LNCAP (cell line): ENCODE results near the gene MACROD1.

Experiments
- TF ChIP-seq, protein P1 (sequence below): fragments of 450-650 bp; IDR thresholded peaks from 2 replicates; pipeline ENCODE4 v1.5.1; 2017; ENCODE audit warnings: mild to moderate bottlenecking

Gene MACROD1

DNA sequence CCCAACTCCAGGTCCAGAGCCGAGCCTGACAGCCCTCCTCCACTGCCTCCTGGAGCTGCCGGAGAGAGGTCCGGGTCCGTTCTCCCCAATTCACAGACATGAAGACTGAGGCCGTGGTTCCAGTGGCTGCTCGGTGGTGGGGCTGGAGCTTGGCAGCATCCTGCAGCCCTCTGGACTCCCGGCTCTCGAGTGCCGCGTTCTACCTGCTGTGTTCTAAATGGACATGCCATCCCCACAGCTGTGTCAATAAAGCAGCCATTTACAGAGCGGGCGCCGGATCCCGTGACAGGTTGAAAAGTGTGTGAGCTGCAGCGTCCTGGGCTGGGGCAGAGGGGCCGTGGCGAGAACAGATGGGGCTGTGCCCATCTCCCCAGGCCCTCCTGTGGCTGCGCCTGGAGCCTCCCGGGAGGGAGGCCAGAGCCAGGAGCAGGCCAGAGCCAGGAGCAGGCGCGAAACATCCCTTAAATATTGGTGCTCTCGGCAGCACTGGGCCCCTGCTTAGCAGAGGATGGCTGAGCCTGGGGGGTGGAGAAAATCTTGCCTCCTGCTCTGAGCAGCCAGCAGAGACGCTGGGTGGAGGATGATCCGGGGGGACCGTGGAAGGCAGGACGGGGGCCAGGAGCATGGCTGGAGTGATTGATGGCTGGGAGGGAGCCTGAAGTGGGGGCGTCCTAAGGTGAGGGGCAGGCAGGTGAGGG is 84.0 kb downstream of the MACROD1 start:
- TF ChIP-seq, protein P1, sequence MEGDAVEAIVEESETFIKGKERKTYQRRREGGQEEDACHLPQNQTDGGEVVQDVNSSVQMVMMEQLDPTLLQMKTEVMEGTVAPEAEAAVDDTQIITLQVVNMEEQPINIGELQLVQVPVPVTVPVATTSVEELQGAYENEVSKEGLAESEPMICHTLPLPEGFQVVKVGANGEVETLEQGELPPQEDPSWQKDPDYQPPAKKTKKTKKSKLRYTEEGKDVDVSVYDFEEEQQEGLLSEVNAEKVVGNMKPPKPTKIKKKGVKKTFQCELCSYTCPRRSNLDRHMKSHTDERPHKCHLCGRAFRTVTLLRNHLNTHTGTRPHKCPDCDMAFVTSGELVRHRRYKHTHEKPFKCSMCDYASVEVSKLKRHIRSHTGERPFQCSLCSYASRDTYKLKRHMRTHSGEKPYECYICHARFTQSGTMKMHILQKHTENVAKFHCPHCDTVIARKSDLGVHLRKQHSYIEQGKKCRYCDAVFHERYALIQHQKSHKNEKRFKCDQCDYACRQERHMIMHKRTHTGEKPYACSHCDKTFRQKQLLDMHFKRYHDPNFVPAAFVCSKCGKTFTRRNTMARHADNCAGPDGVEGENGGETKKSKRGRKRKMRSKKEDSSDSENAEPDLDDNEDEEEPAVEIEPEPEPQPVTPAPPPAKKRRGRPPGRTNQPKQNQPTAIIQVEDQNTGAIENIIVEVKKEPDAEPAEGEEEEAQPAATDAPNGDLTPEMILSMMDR, result no peak

DNA sequence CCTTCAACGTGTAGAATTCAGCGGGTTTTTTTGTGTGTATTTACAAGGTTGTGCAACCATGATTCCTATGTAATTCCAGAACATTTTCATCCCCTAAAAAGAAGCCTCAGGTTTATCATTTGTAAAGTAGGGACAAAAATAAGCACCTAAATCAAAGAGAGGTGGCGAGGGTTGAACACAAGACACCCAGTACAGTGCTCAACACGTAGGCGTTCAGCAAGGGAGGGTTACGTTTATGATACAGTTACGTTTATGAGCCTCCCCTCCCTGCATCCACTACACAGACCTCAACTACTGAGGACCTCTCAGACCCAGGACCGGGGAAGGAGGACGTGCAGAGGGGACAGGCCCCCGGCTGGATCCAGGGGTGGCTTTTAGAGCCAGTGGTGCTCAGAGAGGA is 85.5 kb downstream of the MACROD1 start:
- TF ChIP-seq, protein P1, result no peak

DNA sequence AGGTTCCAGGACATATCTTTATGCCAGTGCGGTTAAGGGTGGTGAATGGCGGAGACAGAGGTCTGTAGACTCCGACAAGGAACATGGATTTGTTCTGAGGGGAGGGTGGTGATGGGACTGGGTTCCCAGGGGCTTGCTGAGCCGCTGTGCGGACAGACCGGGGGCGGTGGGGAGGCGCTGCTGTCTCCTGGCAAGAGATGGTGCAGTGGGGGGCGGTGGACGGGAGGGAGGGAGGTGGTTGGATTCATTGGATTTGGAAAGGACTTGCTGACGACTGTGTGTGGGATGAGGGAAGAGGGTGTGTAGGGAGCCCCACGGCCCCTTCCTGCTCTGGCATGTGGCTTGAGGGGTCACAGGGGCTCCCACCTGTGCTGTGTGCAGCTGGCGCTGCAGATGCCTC is 87.0 kb downstream of the MACROD1 start:
- TF ChIP-seq, protein P1, result no peak

DNA sequence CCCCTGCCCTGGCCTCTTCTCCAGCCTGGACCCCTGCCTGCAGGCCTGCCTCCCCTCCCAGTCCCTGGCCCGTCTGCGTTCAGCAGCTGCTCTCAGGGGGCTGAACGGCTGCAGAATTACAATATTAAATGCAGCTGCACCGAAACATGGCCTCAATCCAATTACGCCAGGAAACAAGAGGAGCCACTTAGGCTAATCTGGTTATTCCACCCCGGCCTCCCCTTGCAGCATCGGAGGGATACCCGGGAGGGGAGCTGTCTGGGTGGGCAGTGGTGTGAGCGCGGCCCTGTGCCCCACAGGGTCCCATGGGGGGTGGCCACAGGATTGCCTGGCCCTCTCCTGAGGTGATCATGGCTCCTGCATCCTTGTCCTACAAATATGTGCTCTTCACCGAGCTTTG is 87.6 kb downstream of the MACROD1 start:
- TF ChIP-seq, protein P1, result no peak

DNA sequence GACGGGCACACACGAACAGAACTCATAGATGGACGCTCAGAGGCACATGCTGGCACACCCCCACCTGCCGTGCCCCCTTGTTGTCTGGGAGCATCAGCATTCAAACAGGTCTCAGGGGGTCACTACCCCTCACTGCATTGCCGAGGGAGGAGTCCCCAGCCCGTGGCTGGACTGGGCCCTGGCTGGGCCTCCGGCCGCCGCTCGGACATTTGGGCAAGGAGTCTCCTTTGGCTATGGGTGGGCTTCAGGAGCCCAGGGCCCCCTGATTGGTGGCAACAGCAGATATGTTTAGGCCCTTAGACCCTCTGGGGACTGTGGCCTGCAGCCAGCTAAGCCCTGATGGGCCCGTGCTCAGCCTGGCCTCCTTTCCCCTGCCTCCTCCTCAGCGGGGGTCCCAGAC is 88.3 kb downstream of the MACROD1 start:
- TF ChIP-seq, protein P1, result no peak

DNA sequence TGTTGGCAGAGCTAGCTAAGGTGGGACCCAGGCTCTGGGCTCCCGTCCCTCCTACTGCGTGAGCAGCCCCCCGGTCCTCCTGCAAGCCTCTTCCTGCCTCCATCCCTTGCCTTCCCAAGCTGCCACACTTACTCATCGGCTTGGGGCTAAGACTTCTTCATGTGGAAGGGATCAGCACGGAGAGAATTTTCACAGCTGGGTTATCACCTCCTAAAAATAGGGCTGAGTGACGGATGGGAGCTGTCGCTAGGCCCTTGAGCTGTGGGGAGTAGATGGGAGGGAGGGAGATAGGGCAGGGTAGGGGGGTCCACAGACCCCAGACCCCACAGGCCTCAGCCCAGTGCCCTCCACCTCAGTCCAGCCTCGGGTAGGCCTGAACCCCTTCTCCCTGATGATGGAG is 89.2 kb downstream of the MACROD1 start:
- TF ChIP-seq, protein P1, result no peak

DNA sequence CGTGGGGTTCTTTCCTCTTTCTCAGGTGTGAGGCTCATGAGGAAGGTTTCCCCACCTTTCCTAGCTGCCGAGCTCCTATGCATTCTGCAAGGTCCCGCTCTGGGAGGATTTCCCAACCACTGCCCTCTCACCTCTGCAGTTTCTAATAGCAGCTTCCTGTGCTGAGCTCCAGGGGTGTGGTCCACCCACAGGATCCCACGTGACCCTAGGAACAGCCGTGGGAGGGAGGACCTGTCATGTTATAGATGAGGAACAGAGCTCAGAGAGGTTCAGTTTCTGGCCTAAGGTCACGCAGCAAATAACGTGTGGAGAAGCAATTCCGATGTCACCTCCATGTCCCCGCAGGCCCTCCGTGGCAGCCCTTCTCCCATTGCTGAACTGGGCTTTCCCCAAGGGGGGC is 91.7 kb downstream of the MACROD1 start:
- TF ChIP-seq, protein P1, result no peak

DNA sequence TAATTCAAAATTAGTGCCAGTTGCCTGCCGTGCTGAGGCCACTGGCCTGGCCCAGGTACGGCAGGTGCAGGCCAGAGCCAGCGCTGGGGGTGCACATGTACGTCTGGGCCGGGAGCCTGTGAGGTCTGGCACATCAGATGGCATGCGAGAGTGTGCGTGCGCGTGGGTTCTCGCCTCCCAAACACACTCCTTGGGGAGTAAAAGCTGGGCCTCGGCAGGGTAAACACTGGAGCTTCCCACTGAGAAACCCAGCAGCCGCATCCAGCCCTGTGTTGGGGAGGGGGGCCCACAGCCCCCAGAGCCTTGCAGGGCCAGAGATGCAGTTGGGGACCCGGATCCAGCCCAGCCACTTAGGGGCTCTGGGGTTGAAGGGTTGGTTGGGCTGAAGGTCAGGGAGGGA is 92.4 kb downstream of the MACROD1 start:
- TF ChIP-seq, protein P1, result no peak
